ENCODE data around the gene ZNF664.

Gene ZNF664

GRCh38 chr12:123960029-123960735 lies 12.8 kb upstream of the ZNF664 start:
- no peak for DNase-seq

- no peak for DNase-seq
Observed at GRCh38 chr12:123960856-123961255, 12.2 kb upstream of the ZNF664 start.

DNA sequence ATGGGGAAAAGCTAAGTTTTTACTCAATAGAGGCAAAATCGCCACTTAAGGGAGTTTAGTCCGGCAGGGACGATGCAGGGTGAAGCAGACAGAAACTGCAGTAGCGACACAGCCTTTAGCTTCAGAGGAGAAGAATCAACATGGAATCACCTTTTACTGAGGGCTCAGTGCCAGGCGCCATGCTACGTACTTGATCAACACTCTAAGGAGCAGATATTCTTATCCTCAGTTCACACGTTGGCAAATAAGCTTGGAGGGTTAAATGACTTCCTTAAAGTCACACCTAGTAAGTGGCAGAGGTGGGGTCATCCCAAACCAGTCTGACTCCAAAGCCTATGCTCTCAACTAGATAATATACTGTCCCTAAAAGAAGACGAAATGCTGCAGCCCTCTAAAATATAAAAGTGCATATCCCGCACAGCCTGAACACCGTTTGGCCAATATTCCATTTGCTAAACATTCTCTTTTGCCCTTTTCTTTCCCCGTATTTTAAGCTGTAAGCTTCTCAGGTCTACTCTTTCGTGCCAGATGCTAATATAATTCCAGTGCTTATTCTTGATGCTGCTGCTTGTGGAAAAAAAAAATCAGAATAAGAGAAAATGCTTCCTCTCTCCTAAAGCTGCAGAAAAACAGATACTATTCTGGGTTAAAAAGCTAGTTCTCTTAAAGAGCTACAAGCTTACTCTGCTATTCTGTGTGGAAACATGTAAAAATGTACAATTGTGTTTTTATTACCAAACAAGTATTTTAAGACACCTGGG lies 11.2 kb upstream of the ZNF664 start:
- no peak for DNase-seq

- DNase-seq, result no peak
Observed at GRCh38 chr12:123962513-123962912, 10.5 kb upstream of the ZNF664 start.

GRCh38 chr12:123963821-123964220 lies 9.2 kb upstream of the ZNF664 start:
- DNase-seq, result no peak

DNA sequence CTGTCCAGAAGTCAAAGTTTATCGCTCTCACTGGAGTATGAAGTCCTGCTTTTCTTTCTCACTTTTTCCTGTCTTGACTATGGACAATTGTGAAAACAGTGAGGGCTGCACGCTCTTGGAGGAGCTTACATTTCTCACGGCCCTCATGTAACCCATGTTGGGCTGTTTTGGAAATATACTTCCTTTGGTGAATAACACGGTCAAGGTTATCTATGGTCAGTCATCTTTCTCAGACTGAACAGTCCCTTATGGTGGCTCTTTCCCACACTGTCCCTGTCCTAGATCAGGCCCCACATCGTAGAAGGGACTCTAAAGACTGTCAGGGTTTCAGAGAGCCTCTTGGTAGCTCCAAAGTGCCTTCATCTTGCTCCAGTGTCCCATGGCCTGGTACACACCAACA lies 7.6 kb upstream of the ZNF664 start:
- no peak for DNase-seq

GRCh38 chr12:123966596-123966995 lies 6.4 kb upstream of the ZNF664 start:
- DNase-seq, result no peak

DNA sequence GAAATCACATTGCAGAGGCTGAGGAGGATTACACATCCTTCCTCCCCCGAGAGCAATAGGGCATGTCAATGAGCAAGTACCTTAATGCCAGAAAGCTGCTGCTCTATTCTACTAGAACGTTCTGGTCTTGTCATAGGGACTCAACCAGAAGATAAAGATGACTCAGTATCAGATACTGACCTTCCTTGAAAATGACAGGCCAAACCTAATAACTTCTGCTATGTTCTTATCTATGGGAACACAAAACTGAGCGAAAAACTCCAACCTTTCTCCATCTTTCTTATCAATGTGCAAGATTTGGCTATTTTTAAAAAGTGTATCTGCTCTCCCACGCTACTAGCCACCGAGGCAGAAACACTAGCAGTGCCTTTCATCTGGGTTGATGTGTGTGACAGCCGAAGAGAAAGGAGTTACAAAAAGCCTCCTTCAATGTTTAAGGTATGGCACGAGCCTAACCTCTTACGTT lies 5.9 kb upstream of the ZNF664 start:
- DNase-seq, result no peak

DNA sequence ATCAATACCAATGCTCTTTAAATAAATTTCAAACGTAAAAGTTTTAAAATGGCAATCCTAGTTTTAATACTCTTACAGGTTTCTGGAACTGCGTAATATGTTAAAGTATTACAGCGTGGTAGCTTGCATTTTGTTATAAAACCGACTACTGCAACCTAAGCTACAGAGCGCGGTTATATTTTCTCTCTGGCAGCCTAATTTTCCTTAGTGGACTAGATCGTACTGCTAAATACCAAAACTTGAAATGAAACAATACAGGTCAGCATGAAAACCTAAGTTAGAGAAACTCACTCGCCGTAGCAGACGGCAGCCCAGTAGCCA lies 1.6 kb upstream of the ZNF664 start:
- DNase-seq, result no peak

DNA sequence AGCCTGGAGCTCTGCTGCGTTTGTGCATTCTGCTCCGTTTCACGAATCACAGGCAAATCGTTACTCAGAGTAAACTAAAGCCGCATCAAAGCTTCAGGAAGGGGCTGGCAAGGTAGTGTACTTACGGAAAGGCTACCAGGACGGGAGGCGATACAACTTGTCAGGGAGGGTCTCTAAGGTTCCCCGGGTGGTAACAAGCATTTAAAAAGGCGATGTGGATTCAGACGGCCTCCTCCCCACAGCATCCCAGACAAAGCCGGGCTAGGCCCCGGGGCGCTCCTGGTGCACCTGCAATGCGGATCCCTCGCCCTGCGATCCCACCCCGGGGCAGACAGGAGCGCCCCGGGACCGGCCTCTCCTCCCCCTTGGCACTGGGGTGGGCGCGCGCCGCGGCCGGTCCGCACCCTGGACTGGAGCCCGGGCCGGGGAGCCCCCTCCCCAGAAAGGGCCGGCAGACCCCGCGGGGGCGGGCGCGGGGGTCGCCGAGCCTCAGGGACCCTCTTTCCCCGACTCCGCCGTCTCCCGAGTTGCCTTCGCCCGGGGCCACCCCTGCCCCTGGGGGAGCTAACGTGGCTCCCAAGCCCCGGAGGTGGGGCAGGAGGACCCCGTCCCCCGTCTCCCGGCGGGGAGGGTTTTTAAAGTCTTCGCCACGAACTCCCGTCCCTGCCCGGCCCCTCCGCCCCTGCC lies 1.1 kb upstream of the ZNF664 start:
- peak; percentile 34 for DNase-seq

- DNase-seq, result peak; percentile 35
Observed at GRCh38 chr12:123973552-123974341, 732 bp downstream of the ZNF664 start.

DNA sequence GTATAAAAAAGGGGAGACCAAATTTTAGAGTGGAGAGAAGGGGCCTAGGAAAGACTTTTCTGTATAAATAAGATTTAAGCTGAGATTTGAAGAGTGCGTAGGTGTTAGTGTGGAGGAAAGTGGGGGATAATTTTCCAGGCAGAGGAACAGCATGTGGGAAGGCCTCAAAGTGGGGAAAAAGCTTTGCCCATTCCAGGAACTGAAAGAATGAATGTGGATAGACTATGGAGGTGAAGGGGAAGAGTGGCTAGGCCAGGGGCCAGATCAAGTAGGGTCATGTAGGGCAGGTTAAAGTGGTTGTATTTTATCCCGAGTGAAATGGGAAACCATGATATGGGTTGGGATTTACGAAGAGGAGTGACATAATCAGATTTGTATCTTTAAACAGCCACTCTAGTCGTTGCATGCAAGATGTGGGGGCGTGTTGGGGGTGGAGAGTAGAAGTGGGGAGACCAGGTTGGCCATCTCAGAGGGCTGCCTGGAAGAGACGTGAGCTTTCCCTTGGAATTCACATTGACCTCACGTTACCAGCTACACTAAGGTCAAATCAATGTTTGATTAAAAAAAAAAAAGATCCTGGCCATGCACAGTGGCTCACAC lies 3.3 kb downstream of the ZNF664 start:
- no peak for DNase-seq

- DNase-seq, result no peak
Observed at GRCh38 chr12:123979566-123979965, 6.6 kb downstream of the ZNF664 start.

GRCh38 chr12:123982269-123982668 lies 9.3 kb downstream of the ZNF664 start:
- no peak for DNase-seq

DNA sequence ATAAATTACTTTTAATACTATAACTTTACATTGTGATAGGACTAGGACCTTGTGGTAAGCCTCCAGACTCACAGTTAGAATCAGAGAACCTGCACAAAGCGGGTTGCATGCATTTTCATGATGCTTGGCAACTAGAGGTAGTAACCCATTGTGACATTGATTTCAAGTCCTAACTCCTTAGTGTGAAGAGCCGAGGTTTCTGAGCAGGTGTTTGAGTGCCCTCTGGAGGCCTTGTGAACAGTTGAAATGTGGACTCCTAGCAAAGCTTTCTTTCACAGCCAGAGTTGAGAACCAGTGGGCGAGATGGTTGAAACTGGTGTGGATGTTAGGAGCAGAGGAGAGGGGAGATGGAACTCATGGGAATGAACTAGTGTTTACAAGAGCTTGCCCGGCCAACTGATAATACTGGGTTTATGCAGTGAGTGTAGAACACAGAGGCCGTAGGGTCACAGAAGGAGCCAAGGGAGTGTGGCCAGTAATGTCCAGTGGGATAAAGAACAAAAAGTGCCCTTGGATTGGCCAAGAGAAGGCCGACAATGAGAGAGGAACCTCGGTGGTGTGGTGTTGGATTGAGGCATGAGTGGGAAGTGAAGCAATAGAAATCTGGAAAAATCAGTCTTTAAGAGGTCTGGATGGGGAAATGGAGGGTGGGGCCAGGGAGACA lies 10.9 kb downstream of the ZNF664 start:
- peak; percentile 41 for DNase-seq

DNA sequence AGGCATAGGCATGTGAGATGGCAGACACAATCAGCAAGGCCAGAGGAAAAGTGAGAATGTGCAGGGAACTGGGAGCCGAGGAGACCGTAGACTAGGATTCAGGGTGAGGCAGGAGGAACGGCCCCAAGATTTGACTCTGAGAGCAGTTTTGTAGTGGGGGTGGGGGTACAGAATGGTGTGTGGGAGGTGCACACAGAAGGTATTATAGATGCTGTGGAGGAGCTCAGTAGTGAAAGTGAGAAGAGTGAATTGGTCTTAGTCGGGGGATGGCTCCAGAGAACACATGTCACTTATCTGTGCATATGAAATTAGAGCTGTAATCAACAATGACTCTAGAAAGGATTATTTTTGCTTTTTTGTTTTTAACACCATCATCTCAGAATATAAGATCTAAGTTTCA lies 11.9 kb downstream of the ZNF664 start:
- DNase-seq, result no peak

DNA sequence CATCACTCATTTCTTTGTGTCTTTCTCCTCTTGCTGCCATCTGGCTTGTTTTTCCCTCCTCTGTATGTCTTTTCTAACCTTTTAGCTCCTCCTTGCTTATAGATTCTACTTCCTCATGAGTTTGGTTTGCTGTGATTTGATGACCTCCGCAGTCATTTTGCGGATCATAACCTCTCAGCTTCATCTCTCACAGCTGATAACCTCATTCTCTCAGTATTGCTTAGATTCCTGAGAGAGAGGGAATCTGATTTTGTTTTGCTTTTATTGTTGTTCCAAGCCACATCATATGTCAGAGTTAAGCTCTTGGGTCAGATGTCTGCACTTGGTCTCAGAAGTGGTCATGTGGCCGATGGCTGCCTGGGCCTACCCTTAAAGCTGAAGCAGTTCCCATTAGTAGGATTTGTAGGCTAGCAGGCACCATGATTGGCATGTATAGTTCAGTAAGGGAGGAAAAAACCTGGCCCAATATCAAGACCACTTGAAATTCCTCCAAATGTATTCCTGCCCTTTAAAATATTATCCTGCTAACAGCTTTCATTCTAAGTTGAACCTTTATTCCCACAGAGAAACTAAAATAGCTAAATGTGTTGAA lies 13.5 kb downstream of the ZNF664 start:
- DNase-seq, result no peak

DNA sequence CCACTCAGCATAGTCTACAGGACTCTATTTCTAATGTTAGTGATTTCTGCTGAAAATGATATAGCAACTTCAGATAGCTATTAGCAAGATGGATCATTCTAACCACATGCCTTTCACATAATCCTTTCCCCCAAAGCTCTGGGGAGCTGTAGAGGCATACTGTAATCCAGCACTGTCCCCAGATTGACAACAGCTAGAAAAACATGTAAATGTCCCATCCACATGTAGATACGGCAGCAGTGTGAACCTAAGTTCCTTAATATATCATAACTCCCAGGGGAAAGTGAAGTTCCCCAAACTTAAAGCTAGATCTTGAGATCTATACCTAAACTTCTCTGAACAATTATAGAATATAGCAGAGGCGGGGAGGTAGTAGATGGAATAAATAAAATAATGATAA lies 14.0 kb downstream of the ZNF664 start:
- DNase-seq, result no peak

GRCh38 chr12:123989168-123989567 lies 16.2 kb downstream of the ZNF664 start:
- DNase-seq, result no peak

GRCh38 chr12:123989753-123990152 lies 16.7 kb downstream of the ZNF664 start:
- DNase-seq, result no peak

DNA sequence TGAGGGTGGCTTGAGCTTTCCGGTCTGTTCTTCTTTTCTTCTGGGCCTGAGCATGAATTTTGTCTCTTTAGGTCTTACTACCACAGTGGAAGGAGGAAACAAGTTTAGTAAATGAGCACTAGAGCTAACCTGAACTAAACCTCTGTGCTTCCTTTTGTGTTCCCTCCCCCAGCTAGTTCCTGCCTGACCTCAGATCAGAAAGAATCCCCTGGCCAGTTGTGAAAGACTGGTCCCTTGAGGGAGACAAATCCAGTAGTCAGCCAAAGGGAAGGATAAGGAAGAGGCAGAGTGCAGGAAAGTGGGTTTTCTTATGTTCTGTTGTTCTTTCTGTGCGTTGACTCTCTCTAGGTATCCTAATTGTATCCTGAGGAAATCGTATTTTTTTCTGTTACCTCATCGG lies 17.5 kb downstream of the ZNF664 start:
- DNase-seq, result no peak

Data from activated CD8-positive, alpha-beta memory T cell treated with anti-CD3 and anti-CD28 coated beads, Interleukin-2, amount 50 U/mL, for 4 hours (primary cell).